ENCODE results near the gene DCC.

The DCC gene

DNA sequence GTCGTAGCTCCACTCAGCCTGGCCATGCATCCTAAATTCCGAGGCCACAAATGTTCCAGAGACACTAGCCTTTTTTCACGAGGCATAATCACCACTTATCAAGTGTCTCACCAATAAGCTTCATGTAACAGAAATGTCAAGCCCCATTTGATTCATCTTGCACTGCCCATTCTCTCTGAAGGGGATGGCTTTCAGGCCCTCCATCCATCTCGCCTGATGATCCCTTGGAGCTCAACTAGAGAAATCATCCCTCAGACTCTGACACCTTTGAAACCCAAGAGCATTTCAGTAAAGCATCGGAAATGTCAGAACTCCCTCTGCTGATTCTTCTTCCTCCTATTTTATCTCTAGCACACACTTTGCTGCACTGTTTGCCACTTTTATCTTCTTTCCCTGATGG, 91.7 kb downstream of the DCC start:
- DNase-seq: no peak

GRCh38 chr18:52433797-52434196, 93.8 kb downstream of the DCC start:
- no peak for DNase-seq

GRCh38 chr18:52435301-52435700, 95.3 kb downstream of the DCC start:
- DNase-seq: no peak

DNA sequence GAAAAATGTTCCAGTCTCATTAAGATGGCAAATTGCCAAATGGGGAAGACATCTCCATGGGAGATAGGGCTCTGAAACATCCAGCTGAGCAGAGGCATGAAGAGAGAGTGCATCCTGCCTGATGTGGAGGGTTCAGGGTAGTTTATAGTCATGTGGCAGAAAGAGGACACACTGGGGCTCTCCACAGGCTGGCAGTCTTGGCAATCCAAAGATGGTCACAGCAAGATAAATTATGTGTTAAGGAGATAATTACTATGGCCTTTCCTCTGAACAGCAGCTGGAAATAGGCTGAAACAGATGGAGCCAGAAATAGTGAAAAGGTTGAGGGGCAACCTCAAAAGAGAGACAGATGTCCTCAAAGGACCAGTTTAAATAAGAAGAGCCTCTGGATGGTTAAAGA, 97.2 kb downstream of the DCC start:
- DNase-seq: no peak

DNA sequence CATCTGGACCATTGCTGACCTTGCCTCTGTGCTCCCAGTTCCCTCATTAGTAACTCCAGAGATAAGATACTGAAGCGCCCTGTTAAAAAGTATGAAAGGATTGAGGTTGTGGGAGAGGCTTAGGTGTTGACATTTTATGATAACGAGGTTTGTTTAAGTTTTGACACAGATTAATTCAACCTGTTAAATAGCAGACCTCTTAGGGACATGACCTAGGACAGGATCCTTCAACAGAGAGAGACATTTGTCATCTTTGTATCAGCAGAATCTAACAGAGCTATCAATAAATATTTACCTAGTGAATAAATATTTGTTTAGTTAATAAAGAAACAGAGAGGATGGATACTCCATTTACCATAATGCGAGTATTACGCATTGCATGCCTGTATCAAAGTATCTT, 99.5 kb downstream of the DCC start:
- DNase-seq: no peak

DNA sequence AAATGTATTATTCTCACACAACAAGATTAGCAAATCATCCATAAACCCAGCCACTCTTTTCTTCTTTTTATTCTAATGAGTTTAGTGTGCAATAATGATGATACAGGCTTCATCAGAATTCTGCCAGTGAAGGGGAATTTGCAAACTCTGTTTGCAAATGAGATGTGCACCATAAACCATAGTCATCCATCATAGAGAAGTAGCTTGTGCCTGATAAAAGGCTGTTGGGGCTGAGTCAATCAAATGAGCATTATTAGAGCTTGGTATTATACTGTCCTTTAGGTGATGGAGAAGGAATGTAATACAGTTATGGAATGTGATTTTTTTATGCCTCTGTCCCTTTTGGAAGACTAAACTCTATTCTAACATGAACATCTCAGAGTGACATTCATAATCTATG, 101.8 kb downstream of the DCC start:
- no peak for DNase-seq

DNA sequence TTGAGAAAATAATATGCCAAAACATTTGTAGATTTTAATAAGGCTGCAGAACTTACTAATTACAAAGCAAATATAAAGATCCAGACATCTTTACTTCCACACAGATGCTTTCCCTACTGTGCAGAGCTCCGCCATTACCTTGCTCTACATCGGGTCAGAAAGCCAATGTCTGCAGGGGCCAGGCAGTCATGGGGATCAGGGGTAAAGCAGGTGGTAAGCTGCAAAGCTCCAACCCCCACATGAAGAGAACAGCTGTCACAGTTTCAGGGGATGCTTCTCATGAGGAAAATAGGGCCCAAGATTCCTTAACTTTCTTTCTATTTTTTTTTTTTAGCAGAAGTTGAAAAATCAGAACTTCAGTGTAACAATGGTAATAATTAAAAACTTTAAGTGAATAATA, 102.7 kb downstream of the DCC start:
- DNase-seq: no peak

- DNase-seq: no peak
Observed at GRCh38 chr18:52451256-52451655, 111.3 kb downstream of the DCC start.

GRCh38 chr18:52451851-52452250, 111.9 kb downstream of the DCC start:
- DNase-seq: no peak

- DNase-seq: no peak
Observed at GRCh38 chr18:52452427-52452826, 112.4 kb downstream of the DCC start.

DNA sequence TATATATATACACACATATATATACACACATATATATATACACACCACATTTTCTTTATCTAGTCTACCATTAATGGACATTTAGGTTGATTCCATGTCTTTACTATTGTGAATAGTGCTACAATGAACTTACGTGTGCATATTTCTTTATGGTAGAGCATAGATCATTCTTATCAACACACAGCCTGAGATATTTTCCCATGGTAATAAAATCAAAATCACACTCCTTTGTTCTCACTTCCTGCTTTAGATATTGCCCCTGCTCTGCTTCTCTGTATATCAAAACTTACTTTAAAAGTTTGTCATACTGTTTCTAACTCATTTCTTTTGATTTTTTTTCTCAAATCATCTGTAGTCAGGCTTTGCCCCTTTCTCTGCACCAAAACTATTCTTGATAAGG, 119.9 kb downstream of the DCC start:
- no peak for DNase-seq

GRCh38 chr18:52462853-52463252, 122.9 kb downstream of the DCC start:
- no peak for DNase-seq

DNA sequence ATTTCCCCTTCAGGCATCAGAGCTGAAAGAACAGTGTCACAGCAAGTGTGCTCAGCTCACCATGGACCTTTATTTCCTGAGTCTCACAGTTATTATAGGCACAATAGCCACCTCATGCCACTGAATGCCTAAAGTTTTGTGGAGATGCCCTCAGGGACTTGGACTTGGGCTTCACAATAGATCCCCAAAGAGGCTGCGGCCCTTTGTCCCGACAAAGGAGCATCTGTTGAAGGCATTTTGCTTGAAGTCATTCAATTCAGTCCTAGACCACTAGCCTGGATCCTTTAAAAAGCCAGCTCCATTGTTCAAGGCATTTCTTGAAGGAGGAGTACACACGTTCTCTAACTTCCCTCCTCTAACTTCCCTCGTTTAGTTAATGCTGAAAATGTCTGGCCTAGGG, 125.4 kb downstream of the DCC start:
- DNase-seq: no peak

- no peak for DNase-seq
Observed at GRCh38 chr18:52468496-52468895, 128.5 kb downstream of the DCC start.

DNA sequence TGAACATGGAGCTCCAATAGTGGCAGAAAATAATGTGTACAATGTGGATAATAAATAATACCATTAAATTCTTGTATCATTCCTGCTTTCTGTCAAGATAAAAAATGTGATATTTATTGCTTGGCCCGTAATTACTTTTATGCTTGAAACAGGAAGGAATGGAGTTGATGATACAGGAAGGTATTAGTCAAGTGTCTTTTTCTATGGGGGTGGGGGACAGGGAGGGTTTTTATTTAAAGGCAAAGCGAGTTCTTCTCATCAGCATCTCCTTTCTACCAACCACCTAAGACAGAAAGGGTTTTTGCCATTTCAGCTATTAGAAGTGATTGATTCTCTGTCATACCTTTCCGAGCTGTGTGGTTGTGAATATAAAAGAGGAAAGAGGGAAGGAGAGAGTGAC, 135.3 kb downstream of the DCC start:
- DNase-seq: no peak

DNA sequence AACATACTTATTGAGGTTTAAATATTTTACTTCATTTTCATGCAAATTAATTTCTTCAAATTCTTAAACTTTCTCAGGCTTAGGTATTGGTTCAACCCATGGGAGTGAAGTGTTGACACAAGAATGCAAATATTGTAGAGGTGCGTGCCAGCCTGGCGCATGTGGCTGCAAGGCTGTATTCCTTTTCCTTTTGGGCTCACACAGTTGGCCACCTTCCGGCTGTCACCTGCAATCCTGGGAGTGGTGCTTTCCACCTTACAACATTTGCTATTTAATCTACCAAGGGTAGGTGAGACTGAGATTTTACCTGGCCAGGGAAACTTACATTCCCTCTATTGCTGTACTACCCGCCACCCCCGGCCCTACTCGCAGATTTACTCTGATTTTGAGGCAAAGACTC, 141.1 kb downstream of the DCC start:
- DNase-seq: no peak

GRCh38 chr18:52484977-52485376, 145.0 kb downstream of the DCC start:
- no peak for DNase-seq

DNA sequence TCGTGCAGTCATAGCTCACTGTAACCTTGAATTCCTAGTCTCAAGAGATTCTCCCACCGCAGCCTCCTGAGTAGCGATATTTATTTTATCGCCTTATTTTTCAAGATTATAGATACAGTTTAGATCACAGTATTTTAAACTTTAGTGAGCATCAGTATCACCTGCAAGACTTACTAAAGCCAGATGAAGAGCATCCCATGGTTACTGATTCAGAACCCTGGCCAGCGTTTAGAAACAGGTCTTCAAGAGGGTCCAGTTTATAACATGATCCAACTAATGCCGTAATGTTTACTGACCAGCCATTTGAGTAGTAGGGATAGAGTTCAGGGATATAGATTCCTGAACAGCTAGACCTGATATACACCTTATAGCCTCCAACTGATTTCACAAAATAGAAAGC, 146.1 kb downstream of the DCC start:
- no peak for DNase-seq

- no peak for DNase-seq
Observed at GRCh38 chr18:52489396-52490306, 149.7 kb downstream of the DCC start.

DNA sequence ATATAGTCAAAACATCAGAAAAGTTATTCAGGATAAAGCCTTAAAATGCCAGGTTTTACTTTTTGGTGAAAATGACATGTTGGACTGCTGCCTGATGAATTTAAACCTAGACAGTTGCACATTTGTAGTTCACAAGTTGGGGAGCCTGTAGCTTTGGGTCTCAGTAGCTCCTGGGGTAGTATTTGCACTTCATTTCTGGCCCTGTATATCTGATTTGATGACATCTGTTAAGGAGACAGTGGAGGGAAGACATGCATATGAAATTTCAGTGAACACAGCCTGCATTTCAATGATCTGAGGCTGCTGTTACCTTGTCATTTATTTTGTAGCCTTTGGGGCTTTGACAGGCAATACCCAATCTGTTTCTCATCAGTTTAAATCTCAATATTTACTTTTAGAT, 156.4 kb downstream of the DCC start:
- no peak for DNase-seq

DNA sequence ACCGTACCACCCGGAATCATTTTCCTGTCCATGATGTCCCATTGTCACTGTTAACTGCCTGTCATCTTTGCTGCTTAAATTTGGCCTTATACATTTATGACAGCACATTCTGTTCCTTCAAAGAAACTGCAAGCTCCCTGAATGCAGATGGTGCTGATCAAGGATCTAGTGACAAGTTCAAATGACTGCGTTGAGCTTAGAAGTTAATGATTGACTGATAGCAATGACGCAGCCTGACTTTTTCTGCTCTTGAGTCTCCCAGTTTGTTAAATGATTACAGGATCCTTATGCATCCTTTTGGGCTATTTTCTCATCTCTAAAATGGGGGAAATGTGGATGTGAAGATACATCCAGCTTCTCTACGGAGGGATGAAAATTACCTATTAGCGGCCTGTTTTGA, 159.0 kb downstream of the DCC start:
- DNase-seq: no peak

DNA sequence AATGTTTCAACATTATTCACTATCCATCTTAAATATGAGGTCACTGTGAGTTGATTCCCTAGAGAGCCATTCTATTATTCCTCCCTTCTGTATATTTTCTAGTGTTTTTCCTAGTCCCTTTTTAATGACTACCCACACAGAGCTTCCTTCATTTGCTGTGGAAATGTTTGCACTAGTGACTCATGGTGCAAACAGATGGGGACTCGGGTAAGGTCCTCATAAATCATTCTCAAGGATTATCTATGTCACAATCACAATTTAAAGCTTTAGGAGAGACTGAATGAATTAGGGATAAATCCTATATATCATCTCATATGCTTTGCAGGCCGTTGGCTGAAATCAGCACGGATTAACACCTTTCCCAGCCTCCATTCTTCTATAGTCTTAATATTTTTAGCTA, 159.6 kb downstream of the DCC start:
- no peak for DNase-seq

- no peak for DNase-seq
Observed at GRCh38 chr18:52504589-52504988, 164.6 kb downstream of the DCC start.

DNA sequence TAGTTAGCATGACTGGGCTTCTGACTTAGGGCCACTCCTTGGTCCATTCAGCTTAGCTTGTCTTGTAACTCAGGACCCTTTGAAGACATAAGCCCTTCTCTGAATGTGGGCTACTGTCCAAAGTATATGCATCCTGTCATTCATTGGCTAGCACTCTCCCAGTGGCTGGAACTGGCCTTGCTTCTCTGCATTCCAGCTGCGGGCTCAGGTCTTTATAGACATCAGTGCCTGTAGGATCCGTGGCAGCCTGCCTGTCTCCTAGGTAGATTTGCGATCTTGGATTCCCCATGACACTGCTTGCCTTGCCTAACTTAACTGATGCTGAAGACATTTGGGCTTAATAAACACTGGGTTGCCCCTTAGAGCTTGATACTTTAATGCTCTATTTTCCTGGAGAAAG, 170.1 kb downstream of the DCC start:
- DNase-seq: no peak

GRCh38 chr18:52518086-52518485, 178.1 kb downstream of the DCC start:
- DNase-seq: no peak

Data from activated T-cell treated with anti-CD3 and anti-CD28 coated beads for 4 hours (primary cell).